GM12873 (cell line): ENCODE results near the gene NIPA2.

Experiments
- TF ChIP-seq, protein P1 (sequence below): IDR thresholded peaks from 2 replicates; pipeline ENCODE4 v1.5.1; 2012; ENCODE audit warnings: low read depth, mild to moderate bottlenecking, moderate library complexity, low read length, control low read depth; ENCODE audit not compliant: insufficient read depth; ENCODE audit errors: missing control alignments

Gene NIPA2

DNA sequence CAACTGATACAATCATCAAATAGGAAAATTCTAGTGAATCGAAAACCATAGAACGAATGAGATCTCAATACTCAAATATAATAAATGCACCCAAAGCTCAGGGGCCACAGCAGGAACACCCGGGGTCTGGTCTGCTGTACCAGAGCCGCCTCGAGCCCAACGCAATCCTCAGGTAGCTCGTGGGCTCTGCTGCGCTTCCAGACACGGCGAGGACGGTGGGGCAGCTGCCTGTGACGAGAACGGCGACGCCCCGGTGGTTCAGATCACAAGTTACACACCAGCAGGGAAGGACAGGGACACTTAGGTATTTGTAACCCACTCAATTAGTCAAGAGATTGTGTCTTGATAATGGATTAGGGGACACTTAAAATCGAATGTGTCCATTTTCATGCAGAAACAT is 54.6 kb downstream of the NIPA2 start:
- TF ChIP-seq, protein P1, sequence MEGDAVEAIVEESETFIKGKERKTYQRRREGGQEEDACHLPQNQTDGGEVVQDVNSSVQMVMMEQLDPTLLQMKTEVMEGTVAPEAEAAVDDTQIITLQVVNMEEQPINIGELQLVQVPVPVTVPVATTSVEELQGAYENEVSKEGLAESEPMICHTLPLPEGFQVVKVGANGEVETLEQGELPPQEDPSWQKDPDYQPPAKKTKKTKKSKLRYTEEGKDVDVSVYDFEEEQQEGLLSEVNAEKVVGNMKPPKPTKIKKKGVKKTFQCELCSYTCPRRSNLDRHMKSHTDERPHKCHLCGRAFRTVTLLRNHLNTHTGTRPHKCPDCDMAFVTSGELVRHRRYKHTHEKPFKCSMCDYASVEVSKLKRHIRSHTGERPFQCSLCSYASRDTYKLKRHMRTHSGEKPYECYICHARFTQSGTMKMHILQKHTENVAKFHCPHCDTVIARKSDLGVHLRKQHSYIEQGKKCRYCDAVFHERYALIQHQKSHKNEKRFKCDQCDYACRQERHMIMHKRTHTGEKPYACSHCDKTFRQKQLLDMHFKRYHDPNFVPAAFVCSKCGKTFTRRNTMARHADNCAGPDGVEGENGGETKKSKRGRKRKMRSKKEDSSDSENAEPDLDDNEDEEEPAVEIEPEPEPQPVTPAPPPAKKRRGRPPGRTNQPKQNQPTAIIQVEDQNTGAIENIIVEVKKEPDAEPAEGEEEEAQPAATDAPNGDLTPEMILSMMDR = no peak

DNA sequence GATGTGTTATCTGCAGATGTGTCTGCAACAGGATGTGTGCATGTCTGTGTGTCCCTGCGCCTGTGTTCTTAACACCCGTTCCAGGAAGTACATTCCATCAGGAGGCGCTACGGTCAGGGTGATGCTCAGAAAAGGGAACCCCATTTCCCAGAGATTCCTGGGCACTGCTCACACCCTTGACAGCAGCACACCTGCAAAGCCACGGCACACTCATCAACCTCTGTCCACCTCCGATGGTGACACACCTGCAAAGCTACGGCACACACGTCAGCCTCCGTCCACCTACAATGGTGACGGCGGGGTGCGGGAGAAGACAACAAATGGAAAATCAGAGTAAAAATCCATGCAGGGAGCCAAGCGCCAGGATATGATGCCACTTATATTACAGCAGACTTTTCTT is 55.4 kb downstream of the NIPA2 start:
- TF ChIP-seq, protein P1 = no peak

DNA sequence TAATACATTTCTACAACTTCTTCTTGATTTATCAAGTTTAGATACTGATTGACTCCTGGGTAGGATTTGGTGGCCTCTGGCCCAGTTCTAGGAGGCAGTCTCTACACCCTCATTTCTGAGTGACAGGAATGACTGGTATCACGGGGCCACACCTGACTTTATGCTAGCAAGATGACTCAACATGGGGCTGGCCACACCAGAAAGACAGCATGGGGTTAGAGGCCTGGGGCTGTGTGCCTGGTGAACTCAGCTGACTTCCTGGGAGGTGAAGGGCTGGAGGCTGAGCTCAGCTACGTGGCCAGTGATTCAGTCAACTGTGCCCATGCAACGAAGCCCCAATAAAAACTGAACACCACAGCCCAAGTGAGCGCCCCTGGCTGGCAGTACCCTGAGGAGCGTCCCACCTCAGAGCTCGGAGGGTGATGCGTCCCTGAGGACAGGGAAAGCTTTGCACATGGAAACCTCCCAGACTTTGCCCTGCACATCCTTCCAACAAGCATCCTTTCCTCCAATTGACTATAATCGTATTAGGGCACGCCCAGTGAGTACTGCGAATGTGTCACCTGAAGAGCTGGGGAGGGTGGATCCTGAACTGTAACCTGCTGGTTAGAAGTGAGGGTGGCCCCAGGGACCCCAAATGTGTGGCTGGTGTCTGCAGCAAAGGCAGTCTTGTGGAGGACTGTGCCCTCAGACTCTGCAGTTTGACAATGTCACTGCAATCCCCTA is 57.2 kb downstream of the NIPA2 start:
- TF ChIP-seq, protein P1 = no peak

DNA sequence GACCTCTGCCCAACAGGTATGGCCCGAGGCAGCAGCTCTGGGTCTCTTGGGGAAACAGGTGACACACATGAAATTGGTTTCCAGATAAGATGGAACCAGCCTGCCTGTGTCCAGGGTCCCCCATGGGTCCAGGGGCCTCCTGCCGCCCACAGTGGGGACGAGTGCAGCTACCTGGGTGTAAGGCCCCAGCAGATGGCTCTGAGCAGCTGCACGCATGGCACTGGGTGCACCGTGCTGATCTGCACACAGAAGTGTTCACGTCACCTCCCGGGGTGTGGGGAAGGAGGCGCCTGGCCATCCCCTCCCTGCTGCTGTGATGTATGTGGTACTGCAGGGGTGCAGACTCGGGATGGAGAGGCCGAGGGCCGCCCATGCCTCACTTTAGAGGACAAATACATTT is 63.6 kb downstream of the NIPA2 start:
- TF ChIP-seq, protein P1 = no peak

DNA sequence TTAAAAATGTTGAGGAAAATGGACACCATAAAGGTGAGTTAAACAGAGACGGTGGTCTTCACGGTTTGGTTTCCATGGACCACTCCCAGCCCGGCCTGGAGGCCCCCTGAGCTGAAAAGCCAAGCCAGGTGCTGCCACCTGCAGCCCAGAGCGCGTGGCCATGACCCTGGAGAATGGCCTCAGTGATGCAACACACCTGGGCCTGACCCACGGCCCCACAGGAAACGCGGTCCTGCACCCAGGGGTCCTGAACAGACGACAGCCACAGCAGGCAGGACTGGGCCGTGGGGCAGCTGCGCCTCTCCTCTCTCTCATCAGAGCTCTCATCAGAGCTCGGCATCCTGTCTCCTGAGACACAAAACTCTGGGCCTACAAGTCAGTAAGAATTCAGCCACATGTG is 64.1 kb downstream of the NIPA2 start:
- TF ChIP-seq, protein P1 = no peak

DNA sequence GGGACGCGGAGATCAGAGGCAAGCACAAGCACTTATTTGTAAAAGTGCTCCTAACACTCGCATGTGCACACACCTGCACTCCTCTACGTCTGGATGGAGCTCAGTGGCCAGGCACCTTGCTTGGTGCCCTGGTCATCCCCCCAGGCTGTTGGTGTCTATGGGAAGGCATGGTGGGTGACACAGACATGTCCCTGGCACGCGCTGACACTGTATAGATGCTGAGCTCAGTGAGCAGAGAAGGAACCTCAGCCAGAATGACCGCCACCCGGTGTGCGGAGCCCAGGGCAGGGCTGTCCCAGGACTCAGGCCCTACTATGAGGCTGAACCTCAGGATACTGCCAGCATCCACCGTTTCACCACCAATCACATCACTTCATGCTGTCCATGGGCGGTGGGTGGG is 64.5 kb downstream of the NIPA2 start:
- TF ChIP-seq, protein P1 = no peak

DNA sequence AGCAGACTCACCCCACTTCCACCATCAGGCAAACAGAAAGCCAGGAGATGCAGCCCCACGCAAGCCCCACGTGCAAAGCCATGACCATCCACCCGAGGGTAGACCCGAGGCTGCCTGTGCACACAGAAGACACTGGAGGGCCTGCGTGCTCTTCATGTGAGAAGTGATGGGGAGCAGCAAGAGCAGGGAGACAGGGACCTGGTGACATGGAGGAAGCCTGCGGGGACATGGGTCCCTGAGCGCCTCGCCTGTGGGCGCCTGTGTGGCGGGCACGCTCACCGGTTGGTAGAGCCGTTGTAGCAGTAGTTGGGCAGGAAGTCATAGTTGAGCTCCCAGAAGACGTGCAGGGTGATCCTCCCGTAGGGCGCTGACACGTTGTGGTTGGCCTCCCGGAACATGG is 65.0 kb downstream of the NIPA2 start:
- TF ChIP-seq, protein P1 = no peak
